Calu3 (cell line): ENCODE results near the gene RIPPLY1. TPM values are rescaled to one million over a fixed set of nuclear protein-coding genes. Genes with fewer than 3 reads are reported as not detected.
"Not testable (repeated sequence)": the region's sequence is repeated elsewhere in the genome, so short reads cannot be mapped to it uniquely, and the experiment has no call there.

Source experiments
- BruUV-seq: library from RNA; stranded (reverse); fragments of 400-500 nt; replicated peaks from 2 replicates; lab custom pipeline; 2021; lab: Mats Ljungman, UMichigan
- CTCF ChIA-PET: fragments of 300-600 bp; sonication (Branson Sonifier 250); formaldehyde crosslinking; loops from one replicate; lab custom pipeline; 2022; ENCODE audit warnings: antibody characterized with exemption; lab: Charles Lee
- DNase-seq: peaks from one replicate; pipeline ENCODE4 v3.0.0; 2022
- H3K27ac Mint-ChIP-seq: one replicate; pipeline ENCODE4 v1.8.0; 2022; ENCODE audit warnings: mixed read lengths; ENCODE audit not compliant: unreplicated experiment
- H3K27me3 Mint-ChIP-seq: one replicate; pipeline ENCODE4 v1.8.0; 2022; ENCODE audit warnings: mixed read lengths; ENCODE audit not compliant: unreplicated experiment
- H3K36me3 Mint-ChIP-seq: one replicate; pipeline ENCODE4 v1.8.0; 2022; ENCODE audit warnings: mild to moderate bottlenecking, moderate library complexity, mixed read lengths; ENCODE audit not compliant: insufficient read depth, unreplicated experiment
- H3K4me1 Mint-ChIP-seq: one replicate; pipeline ENCODE4 v1.8.0; 2022; ENCODE audit warnings: mild to moderate bottlenecking, low read depth, mixed read lengths; ENCODE audit not compliant: unreplicated experiment
- H3K4me3 Mint-ChIP-seq: one replicate; pipeline ENCODE4 v1.8.0; 2022; ENCODE audit warnings: mild to moderate bottlenecking, low read depth, moderate library complexity, mixed read lengths; ENCODE audit not compliant: unreplicated experiment
- H3K9me3 Mint-ChIP-seq: one replicate; pipeline ENCODE4 v1.8.0; 2022; ENCODE audit warnings: low read depth, mixed read lengths; ENCODE audit not compliant: unreplicated experiment
- intact Hi-C: fragments of 100-400 bp; cut with micrococcal nuclease; formaldehyde crosslinking; loops from one replicate; pipeline ENCODE4 v1.10.0; 2022; ENCODE audit not compliant: unreplicated experiment
- total RNA-seq: library from RNA; stranded (reverse); gene quantifications from 2 replicates; pipeline ENCODE4 v1.2.3, GENCODE V29; 2022
- TF ChIP-seq, protein P1 (sequence below): fragments of 200-600 bp; IDR thresholded peaks from one replicate; pipeline ENCODE4 v1.8.0; 2022; ENCODE audit warnings: antibody characterized with exemption; ENCODE audit not compliant: unreplicated experiment

Gene RIPPLY1
- total RNA-seq, 1 experiment from 2014 or later = 0.31 TPM

- intact Hi-C loops = no loop called here
- CTCF ChIA-PET = interaction anchor here (0.8 kb wide), 1 partner anchor 19 kb away, joined by 4 read pairs; no protein-coding TSS in a partner anchor
These were observed 28.0 kb downstream of the RIPPLY1 start for GRCh38 chrX:106875151-106875550.

GRCh38 chrX:106874075-106874474 lies 29.1 kb downstream of the RIPPLY1 start:
- intact Hi-C loops = loop anchor here (5.0 kb wide), 1 partner anchor 392 kb away; no protein-coding TSS in a partner anchor
- H3K27ac Mint-ChIP-seq = no peak overlapping the region
- BruUV-seq = no TSS peak
- peak; percentile 9 for DNase-seq
- no peaks in the 10 kb centered on the region for H3K9me3 Mint-ChIP-seq
- no peaks in the 10 kb centered on the region for H3K27me3 Mint-ChIP-seq
- no peaks in the 10 kb centered on the region for H3K4me1 Mint-ChIP-seq
- no peaks in the 10 kb centered on the region for H3K36me3 Mint-ChIP-seq
- TF ChIP-seq, protein P1, sequence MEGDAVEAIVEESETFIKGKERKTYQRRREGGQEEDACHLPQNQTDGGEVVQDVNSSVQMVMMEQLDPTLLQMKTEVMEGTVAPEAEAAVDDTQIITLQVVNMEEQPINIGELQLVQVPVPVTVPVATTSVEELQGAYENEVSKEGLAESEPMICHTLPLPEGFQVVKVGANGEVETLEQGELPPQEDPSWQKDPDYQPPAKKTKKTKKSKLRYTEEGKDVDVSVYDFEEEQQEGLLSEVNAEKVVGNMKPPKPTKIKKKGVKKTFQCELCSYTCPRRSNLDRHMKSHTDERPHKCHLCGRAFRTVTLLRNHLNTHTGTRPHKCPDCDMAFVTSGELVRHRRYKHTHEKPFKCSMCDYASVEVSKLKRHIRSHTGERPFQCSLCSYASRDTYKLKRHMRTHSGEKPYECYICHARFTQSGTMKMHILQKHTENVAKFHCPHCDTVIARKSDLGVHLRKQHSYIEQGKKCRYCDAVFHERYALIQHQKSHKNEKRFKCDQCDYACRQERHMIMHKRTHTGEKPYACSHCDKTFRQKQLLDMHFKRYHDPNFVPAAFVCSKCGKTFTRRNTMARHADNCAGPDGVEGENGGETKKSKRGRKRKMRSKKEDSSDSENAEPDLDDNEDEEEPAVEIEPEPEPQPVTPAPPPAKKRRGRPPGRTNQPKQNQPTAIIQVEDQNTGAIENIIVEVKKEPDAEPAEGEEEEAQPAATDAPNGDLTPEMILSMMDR = peak; percentile 36
- H3K4me3 Mint-ChIP-seq = no peak overlapping the region
- CTCF ChIA-PET = interaction anchor here (0.9 to 1.0 kb wide), 4 partner anchors 11 to 459 kb away, joined by 3 to 8 read pairs (median 4); no protein-coding TSS in a partner anchor

More at GRCh38 chrX:106875151-106875550, 28.0 kb downstream of the RIPPLY1 start:
- Mint-ChIP-seq H3K36me3 (no peaks in the 10 kb centered on the region), H3K27ac (no peak overlapping the region), H3K4me1 (no peaks in the 10 kb centered on the region), H3K9me3 (no peaks in the 10 kb centered on the region), H3K4me3 (no peak overlapping the region), H3K27me3 (no peaks in the 10 kb centered on the region)
- TF ChIP-seq, protein P1 = no peak
- no peak for DNase-seq
- no TSS peak for BruUV-seq

DNA sequence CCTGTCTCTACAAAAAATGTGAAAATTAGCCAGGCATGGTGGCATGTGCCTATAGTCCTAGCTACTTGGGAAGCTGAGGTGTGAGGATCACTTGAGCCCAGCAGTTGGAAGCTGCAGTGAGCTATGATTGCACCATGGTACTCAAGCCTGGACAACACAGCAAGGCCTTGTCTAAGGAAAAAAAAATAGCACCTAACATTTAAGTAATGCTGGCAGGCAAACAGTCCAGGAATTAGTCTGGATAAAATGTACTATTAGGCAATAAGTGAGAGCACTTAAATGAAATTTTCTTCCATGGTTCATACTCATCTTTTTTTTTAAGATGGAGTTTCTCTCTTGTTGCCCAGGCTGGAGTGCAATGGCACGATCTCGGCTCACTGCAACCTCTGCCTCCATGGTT lies 30.3 kb downstream of the RIPPLY1 start:
- H3K27ac Mint-ChIP-seq, H3K27me3 Mint-ChIP-seq, DNase-seq, H3K36me3 Mint-ChIP-seq, H3K4me3 Mint-ChIP-seq, BruUV-seq, CTCF ChIA-PET, H3K4me1 Mint-ChIP-seq, H3K9me3 Mint-ChIP-seq: not testable (repeated sequence)
- intact Hi-C loops = loop anchor here (5.0 kb wide), 1 partner anchor 390 kb away; no protein-coding TSS in a partner anchor

GRCh38 chrX:106863697-106864096 lies 39.4 kb downstream of the RIPPLY1 start:
- Mint-ChIP-seq H3K27ac (no peak overlapping the region), H3K4me3 (no peak overlapping the region), H3K4me1 (no peaks in the 10 kb centered on the region), H3K9me3 (no peaks in the 10 kb centered on the region), H3K36me3 (no peaks in the 10 kb centered on the region), H3K27me3 (no peaks in the 10 kb centered on the region)
- CTCF ChIA-PET = interaction anchor here (0.7 to 1.1 kb wide), 2 partner anchors 10 to 293 kb away, joined by 3 read pairs; no protein-coding TSS in a partner anchor
- no TSS peak for BruUV-seq
- TF ChIP-seq, protein P1 = no peak
- intact Hi-C loops = no loop called here
- DNase-seq = no peak

DNA sequence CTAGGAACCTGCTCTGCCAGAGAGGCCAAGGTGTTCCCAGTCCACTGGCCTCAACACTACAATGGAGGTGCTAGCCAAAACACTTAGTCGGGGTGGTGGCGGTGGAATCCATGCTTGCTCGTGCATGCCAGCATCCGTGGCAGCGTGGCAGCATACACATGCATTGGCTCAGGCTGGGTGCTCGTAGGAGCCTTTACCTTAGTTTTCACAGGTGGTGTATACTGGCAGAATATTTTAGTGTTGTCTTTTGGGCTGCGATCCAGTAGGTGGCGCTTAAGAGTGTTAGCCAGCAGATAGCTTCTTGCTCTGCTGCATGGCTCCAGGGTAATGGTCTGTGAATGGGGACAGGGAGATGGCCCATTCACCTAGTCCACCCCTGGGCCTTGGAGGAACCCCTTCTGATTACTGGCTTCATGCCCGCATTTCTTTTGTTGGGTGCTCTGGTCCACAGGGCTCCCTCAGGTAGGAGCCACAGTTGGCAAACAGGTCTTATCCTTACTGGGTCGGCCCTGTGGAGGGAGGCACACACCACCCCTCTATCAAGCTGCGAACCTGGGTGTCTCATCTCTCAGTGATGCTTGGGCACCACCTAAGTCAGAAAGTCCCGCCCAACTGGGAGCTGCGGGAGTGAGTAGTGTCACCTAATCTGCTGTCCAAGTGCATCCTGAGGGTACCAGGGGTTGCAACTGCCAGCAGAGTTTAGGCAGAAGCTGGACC lies 40.0 kb downstream of the RIPPLY1 start:
- no TSS peak for BruUV-seq
- H3K27me3 Mint-ChIP-seq = no peaks in the 10 kb centered on the region
- H3K27ac Mint-ChIP-seq = no peak overlapping the region
- no peaks in the 10 kb centered on the region for H3K36me3 Mint-ChIP-seq
- peak; percentile 38 for DNase-seq
- H3K4me1 Mint-ChIP-seq = no peaks in the 10 kb centered on the region
- intact Hi-C loops = no loop called here
- H3K9me3 Mint-ChIP-seq = no peaks in the 10 kb centered on the region
- H3K4me3 Mint-ChIP-seq = no peak overlapping the region
- CTCF ChIA-PET = interaction anchor here (0.7 to 1.1 kb wide), 2 partner anchors 11 to 29 kb away, joined by 3 read pairs; no protein-coding TSS in a partner anchor
- TF ChIP-seq, protein P1 = peak; percentile 10
